K562 (cell line): Measurements from ENCODE around the gene NTSR2. TPM values are rescaled to one million over a fixed set of nuclear protein-coding genes. Genes with fewer than 3 reads are reported as not detected.

Source experiments
- ATAC-seq: fragments of 200-7000 bp; cut with Tn5 transposase; 3 replicates; pipeline ENCODE4 v1.9.1; 2020; ENCODE audit warnings: moderate library complexity
- BruUV-seq: library from RNA; stranded (reverse); fragments of 400-500 nt; replicated peaks from 2 replicates; lab custom pipeline; 2021; lab: Mats Ljungman, UMichigan
- CTCF ChIA-PET: fragments of 300-600 bp; formaldehyde crosslinking; extraction: SDS; loops from one replicate; lab custom pipeline; 2021; ENCODE audit warnings: low intra/inter-chr PET ratio; lab: Yijun Ruan, JAX
- POLR2A ChIA-PET: fragments of 300-600, 350-650 bp; sonication (Branson Sonifier 250); formaldehyde crosslinking; extraction: SDS; loops from one replicate; lab custom pipeline; 2021; ENCODE audit warnings: antibody characterized with exemption, inconsistent platforms; lab: Yijun Ruan, JAX
- DNase-seq, 4 experiments: peaks; one replicate each; pipeline versions ENCODE4 v3.0.0 to v3.0.0-alpha.2; 2011 to 2018; ENCODE audit warnings: low spot score in 3 of 4, mixed read lengths in 3 of 4; ENCODE audit errors: extremely low read depth in 1 of 4
- FAIRE-seq: peaks from 2 replicates; lab custom pipeline; 2011; peaks lifted over from hg19 to GRCh38; lab: Jason Lieb, UNC
- H2AFZ ChIP-seq: 2 replicates; pipeline ENCODE4 v1.6.0; 2011; ENCODE audit warnings: low read depth, low read length, control low read depth, inconsistent platforms
- H3K27ac ChIP-seq: fragments of 200-600 bp; 3 replicates; pipeline ENCODE4 v1.8.0; 2011; ENCODE audit warnings: low read depth, mild to moderate bottlenecking, control low read depth, inconsistent platforms, low read length, moderate library complexity, mixed read lengths; ENCODE audit errors: extremely low read depth
- H3K27me3 ChIP-seq, 2 experiments: fragments of 300-600 bp in 1 of 2; 2 replicates in 1 of 2; 3 replicates in 1 of 2; pipeline versions ENCODE4 v1.6.0 to v1.8.0; 2011; ENCODE audit warnings: inconsistent platforms in 2 of 2, low read length in 2 of 2, mild to moderate bottlenecking in 1 of 2, mixed read lengths in 1 of 2, moderate library complexity in 1 of 2; ENCODE audit not compliant: control insufficient read depth in 2 of 2, insufficient read depth in 2 of 2
- H3K36me3 ChIP-seq: fragments of 300-600 bp; 3 replicates; pipeline ENCODE4 v1.8.0; 2011; ENCODE audit warnings: mild to moderate bottlenecking, low read length, inconsistent platforms; ENCODE audit not compliant: control insufficient read depth, insufficient read depth
- H3K4me1 ChIP-seq, 2 experiments: fragments of 200-600 bp in 1 of 2; replicated peaks in 1 of 2; 2 replicates in 1 of 2; 3 replicates in 1 of 2; pipeline versions ENCODE4 v1.5.1 to v1.8.0; 2011; ENCODE audit warnings: inconsistent platforms in 2 of 2, low read length in 2 of 2, mild to moderate bottlenecking in 1 of 2, mixed read lengths in 1 of 2, moderate library complexity in 1 of 2; ENCODE audit not compliant: control insufficient read depth in 2 of 2, insufficient read depth in 2 of 2
- H3K4me2 ChIP-seq: 2 replicates; pipeline ENCODE4 v1.6.1; 2011; ENCODE audit warnings: low read length, control low read depth, inconsistent platforms, mixed read lengths; ENCODE audit not compliant: insufficient read depth
- H3K4me3 ChIP-seq: fragments of 200-600 bp; sonication (generic), shearing (Covaris generic); 2 replicates; pipeline ENCODE4 v1.5.1; 2016; ENCODE audit warnings: control low read depth, inconsistent platforms
- H3K79me2 ChIP-seq: fragments of 200-600 bp; 3 replicates; pipeline ENCODE4 v1.8.0; 2011; ENCODE audit warnings: low read length, inconsistent platforms; ENCODE audit not compliant: control insufficient read depth, insufficient read depth
- H3K9ac ChIP-seq, 2 experiments: 2 replicates each; pipeline versions ENCODE4 v1.6.0 to v1.6.1; 2011; ENCODE audit warnings: low read depth in 2 of 2, low read length in 2 of 2, control low read depth in 1 of 2, inconsistent platforms in 1 of 2, mild to moderate bottlenecking in 1 of 2, mixed read lengths in 1 of 2; ENCODE audit not compliant: insufficient read depth in 1 of 2
- H3K9me1 ChIP-seq: one replicate; pipeline ENCODE4 v1.6.0; 2011; ENCODE audit warnings: inconsistent platforms, mild to moderate bottlenecking, low read length, moderate library complexity; ENCODE audit not compliant: control insufficient read depth, insufficient read depth
- H3K9me3 ChIP-seq: replicated peaks from 2 replicates; pipeline ENCODE4 v1.5.1; 2011; ENCODE audit warnings: low read depth, low read length, inconsistent platforms; ENCODE audit not compliant: control insufficient read depth, insufficient read depth
- H4K20me1 ChIP-seq: replicated peaks from 2 replicates; pipeline ENCODE4 v1.6.1; 2011; ENCODE audit warnings: low read length, inconsistent platforms, mixed read lengths; ENCODE audit not compliant: control insufficient read depth, insufficient read depth
- BRF1 ChIP-seq: IDR thresholded peaks from 3 replicates; pipeline ENCODE4 v1.6.1; 2011; ENCODE audit warnings: borderline replicate concordance, mild to moderate bottlenecking; ENCODE audit not compliant: insufficient read length; ENCODE audit errors: extremely low read depth
- CBX3 ChIP-seq, 2 experiments: IDR thresholded peaks; 1 replicate in 1 of 2; 2 replicates in 1 of 2; pipeline ENCODE4 v1.6.1; 2012; ENCODE audit warnings: inconsistent platforms in 2 of 2, low read length in 2 of 2, borderline replicate concordance in 1 of 2, control low read depth in 1 of 2
- CUX1 ChIP-seq: fragments of 200-800 bp; sonication (Bioruptor generic); IDR thresholded peaks from 2 replicates; pipeline ENCODE4 v1.6.1; 2016; ENCODE audit warnings: missing genetic modification characterization, missing compliant biosample characterization
- E2F3 ChIP-seq: fragments of 250-450 bp; sonication (Bioruptor Pico); IDR thresholded peaks from 2 replicates; pipeline ENCODE4 v1.4.0; 2020; ENCODE audit warnings: mild to moderate bottlenecking
- KLF16 ChIP-seq: IDR thresholded peaks from 2 replicates; pipeline ENCODE4 v1.6.1; 2016; ENCODE audit warnings: antibody characterized with exemption
- MYBL2 ChIP-seq, 2 experiments: fragments of 450-650 bp in 1 of 2; sonication (generic) in 1 of 2; formaldehyde crosslinking in 1 of 2; IDR thresholded peaks; 2 replicates each; pipeline versions ENCODE4 v1.6.1 to v1.8.1; 2017 to 2022; ENCODE audit warnings: borderline replicate concordance in 1 of 2, inconsistent platforms in 1 of 2, low read depth in 1 of 2, mild to moderate bottlenecking in 1 of 2, missing genetic modification reagents in 1 of 2, moderate library complexity in 1 of 2
- RBM14 ChIP-seq: fragments of 200-400 bp; formaldehyde crosslinking; IDR thresholded peaks from 2 replicates; pipeline ENCODE4 v1.6.1; 2018; ENCODE audit warnings: low read depth, mild to moderate bottlenecking, low read length, moderate library complexity, borderline replicate concordance; ENCODE audit not compliant: insufficient read depth
- SUPT5H ChIP-seq: fragments of 450-650 bp; IDR thresholded peaks from 2 replicates; pipeline ENCODE4 v1.6.1; 2016
- TCF7 ChIP-seq: sonication (generic); IDR thresholded peaks from 2 replicates; pipeline ENCODE4 v1.6.1; 2016; ENCODE audit warnings: antibody characterized with exemption, borderline replicate concordance
- ZBTB7A ChIP-seq: IDR thresholded peaks from 2 replicates; pipeline ENCODE4 v1.6.1; 2011; ENCODE audit warnings: low read depth, mild to moderate bottlenecking, low read length, moderate library complexity, borderline replicate concordance; ENCODE audit not compliant: control insufficient read depth
- ZNF347 ChIP-seq: fragments of 450-650 bp; formaldehyde crosslinking; IDR thresholded peaks from 2 replicates; pipeline ENCODE4 v1.4.0; 2020; ENCODE audit warnings: low read depth, mild to moderate bottlenecking, moderate library complexity
- ZNF717 ChIP-seq: fragments of 250-450 bp; sonication (Bioruptor Pico); IDR thresholded peaks from 2 replicates; pipeline ENCODE4 v1.5.0; 2021
- WGBS: fragments of 100-300 bp; shearing (Covaris generic); methylation state at CpG from one replicate; pipeline ENCODE4 v1.1.6; 2016; ENCODE audit warnings: low coverage, mixed read lengths; ENCODE audit not compliant: insufficient coverage; ENCODE audit errors: missing lambda C conversion rate; 5-methylcytosine and 5-hydroxymethylcytosine counted together
- in situ Hi-C: fragments of 300-500 bp; cut with MboI; formaldehyde crosslinking; loops from 4 replicates; pipeline ENCODE4 v1.15.0; 2018; ENCODE audit warnings: inconsistent platforms, mixed read lengths
- intact Hi-C: fragments of 100-400 bp; cut with micrococcal nuclease; formaldehyde crosslinking; loops from 2 replicates; pipeline ENCODE4 v1.14.2; 2022
- polyA plus RNA-seq, 8 experiments: library from polyadenylated mRNA; depleted of rRNA in 4 of 8; stranded (reverse) in 5 of 8; unstranded in 3 of 8; fragments of >200 nt; fragmentation: Nextera tagmentation in 2 of 8; fragmentation: Illumina TruSeq in 1 of 8; extraction: Ambion mirVana in 2 of 8; extraction: Trizol in 1 of 8; gene quantifications; 2 replicates each; pipeline versions ENCODE4 v1.2.1 to v1.2.3, GENCODE V29; 2011 to 2014; ENCODE audit warnings: inconsistent platforms in 1 of 8, missing spikeins in 1 of 8
- total RNA-seq, 7 experiments: library from RNA; depleted of rRNA in 6 of 7; stranded (reverse); fragments of >200 nt in 6 of 7; fragmentation: Illumina TruSeq in 2 of 7; extraction: Trizol in 2 of 7; gene quantifications; 2 replicates each; pipeline versions ENCODE4 v1.2.1 to v1.2.3, GENCODE V29; 2011 to 2021; ENCODE audit warnings: low replicate concordance in 1 of 7

The NTSR2 gene
- total and polyA plus RNA-seq, 9 of the 15 experiments (the other 6 are each of a cell fraction or from before 2014, with no cell fraction given), result not detected

GRCh38 chr2:11705063-11705462, 35.1 kb upstream of the NTSR2 start:
- Histone ChIP-seq H3K9me3 (peaks cover 2% of the 10 kb centered on the region; the same call in 1 of the 2 replicates), H3K9me1 (no peaks in the 10 kb centered on the region)
- TF ChIP-seq RBM14 (no peak), CBX3 (IDR thresholded peaks at IDR 0.05; ENCODE audit: borderline replicate concordance in 1 of 2, low read length in 2 of 2) (no peak), MYBL2 (IDR thresholded peaks at IDR 0.05; ENCODE audit: low read depth) (no peak), MYBL2 (CRISPR knock-in tag; IDR thresholded peaks at IDR 0.05; ENCODE audit: borderline replicate concordance) (no peak), KLF16 (no peak), ZNF347 (CRISPR knock-in tag) (no peak), ZBTB7A (no peak), ZNF717 (CRISPR knock-in tag) (no peak), CUX1 (CRISPR knock-in tag) (no peak), E2F3 (CRISPR knock-in tag) (no peak), BRF1 (no peak), TCF7 (no peak), SUPT5H (no peak)
- TF ChIP-seq, all 486 proteins: peak for 0
- FAIRE-seq (no peak), ATAC-seq (no peak), DNase-seq (no peak)
- Histone ChIP-seq H3K27me3 (peaks cover 0 to 17% of the 10 kb centered on the region in 2 experiments; a peak in 2 of 5 replicates), H3K27ac (no peak overlapping the region), H3K4me2 (no peak overlapping the region), H3K4me1 (peaks cover 0 to 4% of the 10 kb centered on the region in 2 experiments; a peak in 2 of 5 replicates), H2AFZ (no peak overlapping the region), H3K4me3 (no peak overlapping the region), H3K36me3 (no peaks in the 10 kb centered on the region), H4K20me1 (no peaks in the 10 kb centered on the region), H3K9ac (no peak overlapping the region), H3K79me2 (no peaks in the 10 kb centered on the region)
- WGBS, result 47% methylated on average over 4 of the region's 4 CpGs
- ChIA-PET POLR2A (interaction anchor here (0.6 to 1.2 kb wide), 3 partner anchors 10 to 42 kb away, joined by 3 to 5 read pairs (median 4); partner anchors contain the start of gene LPIN1), CTCF (no interaction called here)
- intact Hi-C loops (no loop called here), in situ Hi-C loops (no loop called here)
- no TSS peak for BruUV-seq
